Activated naive CD8-positive, alpha-beta T cell treated with anti-CD3 and anti-CD28 coated beads, Interleukin-2, amount 50 U/mL, for 24 hours (primary cell): ENCODE results near the gene RNU4-1.
"Not testable (repeated sequence)": the region's sequence is repeated elsewhere in the genome, so short reads cannot be mapped to it uniquely, and the experiment has no call there.

ENCODE experiments used
- ATAC-seq: fragments of 150-1000 bp; cut with Tn5 transposase; one replicate; pipeline ENCODE4 v1.10.0; 2021
- DNase-seq: peaks from one replicate; pipeline ENCODE4 v3.0.0; 2021
- H3K27ac Mint-ChIP-seq: one replicate; pipeline ENCODE4 v1.8.0; 2021; ENCODE audit warnings: mild to moderate bottlenecking, mixed read lengths
- H3K27me3 Mint-ChIP-seq: one replicate; pipeline ENCODE4 v1.8.0; 2021; ENCODE audit warnings: mixed read lengths
- H3K36me3 Mint-ChIP-seq: one replicate; pipeline ENCODE4 v1.8.0; 2021; ENCODE audit warnings: low read depth, mixed read lengths
- H3K4me1 Mint-ChIP-seq: one replicate; pipeline ENCODE4 v1.8.0; 2021; ENCODE audit warnings: mixed read lengths
- H3K4me3 Mint-ChIP-seq: one replicate; pipeline ENCODE4 v1.8.0; 2021; ENCODE audit warnings: mild to moderate bottlenecking, moderate library complexity, mixed read lengths
- H3K9me3 Mint-ChIP-seq: one replicate; pipeline ENCODE4 v1.8.0; 2021; ENCODE audit warnings: mixed read lengths

Gene RNU4-1

GRCh38 chr12:120254809-120255208 lies 38.2 kb downstream of the RNU4-1 start:
- DNase-seq: no peak

GRCh38 chr12:120253313-120253712 lies 39.7 kb downstream of the RNU4-1 start:
- peak overlapping the region; percentile 56 for H3K4me3 Mint-ChIP-seq
- not testable (repeated sequence) for ATAC-seq

More at GRCh38 chr12:120254809-120255208, 38.2 kb downstream of the RNU4-1 start:
- Mint-ChIP-seq H3K4me1 (peaks cover 78% of the 10 kb centered on the region), H3K27ac (peak overlapping the region; percentile 46), H3K36me3 (peaks cover 10% of the 10 kb centered on the region), H3K27me3 (no peaks in the 10 kb centered on the region), H3K4me3 (no peak overlapping the region), H3K9me3 (no peaks in the 10 kb centered on the region)
- no peak for ATAC-seq

GRCh38 chr12:120252071-120252906 lies 40.7 kb downstream of the RNU4-1 start:
- H3K4me1 Mint-ChIP-seq: peaks cover 82% of the 10 kb centered on the region
- peaks cover 15% of the 10 kb centered on the region for H3K36me3 Mint-ChIP-seq

More at GRCh38 chr12:120253313-120253712, 39.7 kb downstream of the RNU4-1 start:
- Mint-ChIP-seq H3K36me3 (peaks cover 13% of the 10 kb centered on the region), H3K27ac (peak overlapping the region; percentile 80), H3K4me1 (peaks cover 82% of the 10 kb centered on the region)
- H3K27me3 Mint-ChIP-seq, DNase-seq, H3K9me3 Mint-ChIP-seq: not testable (repeated sequence)

GRCh38 chr12:120251364-120252070 lies 41.5 kb downstream of the RNU4-1 start:
- H3K9me3 Mint-ChIP-seq, ATAC-seq, H3K27me3 Mint-ChIP-seq, DNase-seq: not testable (repeated sequence)
- H3K36me3 Mint-ChIP-seq: peaks cover 15% of the 10 kb centered on the region
- H3K4me1 Mint-ChIP-seq: peaks cover 82% of the 10 kb centered on the region
- peak overlapping the region; percentile 80 for H3K27ac Mint-ChIP-seq
- H3K4me3 Mint-ChIP-seq: peak overlapping the region; percentile 56

More at GRCh38 chr12:120252071-120252906, 40.7 kb downstream of the RNU4-1 start:
- Mint-ChIP-seq H3K27ac (peak overlapping the region; percentile 80), H3K9me3 (no peaks in the 10 kb centered on the region), H3K4me3 (peak overlapping the region; percentile 56), H3K27me3 (peaks cover 2% of the 10 kb centered on the region)
- DNase-seq: peak; percentile 67
- peak; percentile 86 for ATAC-seq

GRCh38 chr12:120249875-120250795 lies 42.9 kb downstream of the RNU4-1 start:
- Mint-ChIP-seq H3K4me1 (peaks cover 81% of the 10 kb centered on the region), H3K27ac (peak overlapping the region; percentile 87), H3K27me3 (peaks cover 2% of the 10 kb centered on the region), H3K4me3 (peak overlapping the region; percentile 62), H3K9me3 (no peaks in the 10 kb centered on the region), H3K36me3 (peaks cover 13% of the 10 kb centered on the region)
- ATAC-seq: peak; percentile 14
- DNase-seq: peak; percentile 53

GRCh38 chr12:120249266-120249874 lies 43.7 kb downstream of the RNU4-1 start:
- Mint-ChIP-seq H3K27ac (peak overlapping the region; percentile 87), H3K36me3 (peaks cover 9% of the 10 kb centered on the region), H3K4me1 (peaks cover 78% of the 10 kb centered on the region), H3K9me3 (no peaks in the 10 kb centered on the region), H3K27me3 (peaks cover 2% of the 10 kb centered on the region), H3K4me3 (no peak overlapping the region)
- ATAC-seq: no peak
- DNase-seq: no peak

GRCh38 chr12:120247621-120248030 lies 45.4 kb downstream of the RNU4-1 start:
- no peak for ATAC-seq
- Mint-ChIP-seq H3K36me3 (peaks cover 8% of the 10 kb centered on the region), H3K27ac (no peak overlapping the region)

GRCh38 chr12:120247183-120247582 lies 45.9 kb downstream of the RNU4-1 start:
- H3K27me3 Mint-ChIP-seq: peaks cover 2% of the 10 kb centered on the region
- DNase-seq (no peak), ATAC-seq (no peak)
- peaks cover 68% of the 10 kb centered on the region for H3K4me1 Mint-ChIP-seq
- H3K36me3 Mint-ChIP-seq: peaks cover 8% of the 10 kb centered on the region
- no peaks in the 10 kb centered on the region for H3K9me3 Mint-ChIP-seq
- no peak overlapping the region for H3K27ac Mint-ChIP-seq
- no peak overlapping the region for H3K4me3 Mint-ChIP-seq

More at GRCh38 chr12:120247621-120248030, 45.4 kb downstream of the RNU4-1 start:
- Mint-ChIP-seq H3K27me3 (peaks cover 2% of the 10 kb centered on the region), H3K9me3 (no peaks in the 10 kb centered on the region), H3K4me1 (peaks cover 72% of the 10 kb centered on the region), H3K4me3 (no peak overlapping the region)
- no peak for DNase-seq

GRCh38 chr12:120246705-120247104 lies 46.3 kb downstream of the RNU4-1 start:
- not testable (repeated sequence) for DNase-seq, H3K36me3 Mint-ChIP-seq, H3K9me3 Mint-ChIP-seq, ATAC-seq, H3K27me3 Mint-ChIP-seq, H3K27ac Mint-ChIP-seq, H3K4me3 Mint-ChIP-seq
- peaks cover 68% of the 10 kb centered on the region for H3K4me1 Mint-ChIP-seq
